B cell (primary cell): ENCODE data around the gene SPACA9. TPM values are rescaled to one million over a fixed set of nuclear protein-coding genes. Genes with fewer than 3 reads are reported as not detected.

Experiments
- ATAC-seq: fragments of 200-7000 bp; cut with Tn5 transposase; one replicate; pipeline ENCODE4 v1.10.0; 2021; ENCODE audit warnings: low read depth, mild to moderate bottlenecking, moderate number of reproducible peaks, moderate library complexity
- CTCF ChIA-PET: fragments of 350-600 bp; sonication (Branson Sonifier 250); formaldehyde crosslinking; loops from one replicate; lab custom pipeline; 2021; ENCODE audit warnings: antibody characterized with exemption, inconsistent platforms; lab: Charles Lee
- POLR2A ChIA-PET: fragments of 350-600 bp; sonication (Branson Sonifier 250); formaldehyde crosslinking; loops from one replicate; lab custom pipeline; 2021; ENCODE audit warnings: antibody characterized with exemption; lab: Charles Lee
- DNase-seq: peaks from one replicate; pipeline ENCODE4 v3.0.0; 2013
- H2AFZ ChIP-seq: 2 replicates; pipeline ENCODE4 v1.6.1; 2012; ENCODE audit warnings: mild to moderate bottlenecking, low read depth, low read length; ENCODE audit not compliant: insufficient read depth, poor library complexity, severe bottlenecking
- H3K27ac ChIP-seq, 2 donors: 1 replicate in 1 of 2; 2 replicates in 1 of 2; pipeline ENCODE4 v1.5.1; 2012 to 2013; ENCODE audit warnings: low read length in 2 of 2, mild to moderate bottlenecking in 2 of 2, moderate library complexity in 1 of 2
- H3K27me3 ChIP-seq, 4 experiments: fragments of 200-600 bp in 1 of 4; sonication (generic) in 1 of 4; replicated peaks in 1 of 4; 1 replicate in 2 of 4; 2 replicates in 2 of 4; pipeline versions ENCODE4 v1.6.1 to v1.7.0; 2013 to 2016; ENCODE audit warnings: low read length in 3 of 4, mild to moderate bottlenecking in 2 of 4, mixed read lengths in 1 of 4, moderate library complexity in 1 of 4; ENCODE audit not compliant: insufficient read depth in 4 of 4, control insufficient read depth in 3 of 4; ENCODE audit errors: control extremely low read depth in 1 of 4
- H3K36me3 ChIP-seq, 2 experiments: replicated peaks in 1 of 2; 1 replicate in 1 of 2; 2 replicates in 1 of 2; pipeline versions ENCODE4 v1.6.1 to v1.7.1; 2013; ENCODE audit warnings: low read length in 1 of 2; ENCODE audit not compliant: insufficient read depth in 2 of 2, control insufficient read depth in 1 of 2; ENCODE audit errors: control extremely low read depth in 1 of 2, extremely low read depth in 1 of 2
- H3K4me1 ChIP-seq, 2 donors: fragments of 200-600 bp in 1 of 2; sonication (generic) in 1 of 2; 1 replicate in 1 of 2; 2 replicates in 1 of 2; pipeline versions ENCODE4 v1.5.1 to v1.6.1; 2013 to 2017; ENCODE audit warnings: low read length in 2 of 2; ENCODE audit not compliant: control insufficient read depth in 2 of 2, insufficient read depth in 2 of 2
- H3K4me2 ChIP-seq: replicated peaks from 2 replicates; pipeline ENCODE3; 2012; ENCODE audit warnings: mild to moderate bottlenecking, low read depth, low read length; ENCODE audit not compliant: poor library complexity, severe bottlenecking
- H3K4me3 ChIP-seq, 5 experiments: fragments of 200-600 bp in 1 of 5; sonication (generic) in 1 of 5; 1 replicate in 3 of 5; 2 replicates in 2 of 5; pipeline versions ENCODE4 v1.5.1 to v1.7.0; 2011 to 2016; ENCODE audit warnings: low read length in 4 of 5, mild to moderate bottlenecking in 4 of 5, low read depth in 2 of 5, control low read depth in 1 of 5, moderate library complexity in 1 of 5; ENCODE audit not compliant: insufficient read depth in 1 of 5; ENCODE audit errors: control extremely low read depth in 1 of 5, extremely low read depth in 1 of 5
- H3K79me2 ChIP-seq: fragments of 200-600 bp; sonication (generic); one replicate; pipeline ENCODE4 v1.6.0; 2016; ENCODE audit warnings: low read length; ENCODE audit not compliant: control insufficient read depth, insufficient read depth
- H3K9ac ChIP-seq: fragments of 200-600 bp; sonication (generic); 2 replicates; pipeline ENCODE4 v1.6.1; 2017; ENCODE audit warnings: mild to moderate bottlenecking, low read length, moderate library complexity
- H3K9me3 ChIP-seq, 3 donors: one replicate each; pipeline versions ENCODE4 v1.6.1 to v1.7.1; 2013; ENCODE audit warnings: low read length in 2 of 3; ENCODE audit not compliant: control insufficient read depth in 2 of 3, insufficient read depth in 1 of 3; ENCODE audit errors: control extremely low read depth in 1 of 3
- H4K20me1 ChIP-seq: 2 replicates; pipeline ENCODE4 v1.6.0; 2012; ENCODE audit warnings: mild to moderate bottlenecking, low read length; ENCODE audit not compliant: insufficient read depth, control insufficient read depth, poor library complexity, severe bottlenecking
- H3K27ac Mint-ChIP-seq: one replicate; pipeline ENCODE4 v1.8.0; 2021; ENCODE audit warnings: mixed read lengths
- H3K27me3 Mint-ChIP-seq: one replicate; pipeline ENCODE4 v1.8.0; 2021; ENCODE audit warnings: mixed read lengths
- H3K4me1 Mint-ChIP-seq: one replicate; pipeline ENCODE4 v1.8.0; 2021; ENCODE audit warnings: mixed read lengths
- H3K4me3 Mint-ChIP-seq: one replicate; pipeline ENCODE4 v1.8.0; 2021; ENCODE audit warnings: mixed read lengths
- H3K9me3 Mint-ChIP-seq: one replicate; pipeline ENCODE4 v1.8.0; 2022; ENCODE audit warnings: mixed read lengths; ENCODE audit not compliant: insufficient read depth
- CTCF ChIP-seq: fragments of 200-600 bp; IDR thresholded peaks from one replicate; pipeline ENCODE4 v1.8.0; 2022; ENCODE audit warnings: antibody characterized with exemption, mild to moderate bottlenecking
- EZH2 ChIP-seq: IDR thresholded peaks from 2 replicates; pipeline ENCODE4 v1.6.1; 2012; ENCODE audit warnings: borderline replicate concordance, low read depth, mild to moderate bottlenecking, moderate library complexity, low read length; ENCODE audit not compliant: insufficient read depth, poor library complexity, severe bottlenecking
- WGBS: methylation state at CpG from one replicate; pipeline ENCODE4 v1.1.5; 2013; ENCODE audit warnings: missing lambda C conversion rate; ENCODE audit not compliant: insufficient coverage; 5-methylcytosine and 5-hydroxymethylcytosine counted together
- intact Hi-C: fragments of 100-400 bp; cut with micrococcal nuclease; formaldehyde crosslinking; loops from one replicate; pipeline ENCODE4 v1.10.0; 2022
- polyA plus RNA-seq: library from polyadenylated mRNA; depleted of rRNA; stranded (reverse); fragments of >200 nt; gene quantifications from 2 replicates; pipeline ENCODE4 v1.2.3, GENCODE V29; 2012
- total RNA-seq, 2 donors: library from RNA; stranded (reverse); fragments of 120-200 nt in 1 of 2; gene quantifications; 1 replicate in 1 of 2; 2 replicates in 1 of 2; pipeline versions ENCODE4 v1.2.3 to v1.2.4, GENCODE V29; 2013 to 2022

The SPACA9 gene
- total and polyA plus RNA-seq, 2 donors (not counting 1 experiment from before 2014, with no cell fraction given) = 2.8 to 4.5 TPM

GRCh38 chr9:132896906-132897305 lies 18.2 kb downstream of the SPACA9 start:
- Mint-ChIP-seq H3K4me1 (peaks cover 6% of the 10 kb centered on the region), H3K27ac (no peak overlapping the region), H3K4me3 (no peak overlapping the region), H3K9me3 (no peaks in the 10 kb centered on the region), H3K27me3 (no peaks in the 10 kb centered on the region)
- H4K20me1 ChIP-seq = no peaks in the 10 kb centered on the region
- no peaks in the 10 kb centered on the region for H3K79me2 ChIP-seq
- intact Hi-C loops = no loop called here
- no peaks in the 10 kb centered on the region for H3K9me3 ChIP-seq
- H3K27ac ChIP-seq = no peak overlapping the region
- ChIA-PET POLR2A (interaction anchor here (0.6 to 0.7 kb wide), 2 partner anchors 40 to 564 kb away, joined by 5 read pairs; no protein-coding TSS in a partner anchor), CTCF (interaction anchor here (1.6 kb wide), 1 partner anchor 48 kb away, joined by 4 read pairs; no protein-coding TSS in a partner anchor)
- H3K9ac ChIP-seq = no peak overlapping the region
- H3K4me2 ChIP-seq = no peak overlapping the region
- H3K27me3 ChIP-seq = no peaks in the 10 kb centered on the region
- 96% methylated on average over 6 of the region's 6 CpGs for WGBS
- H3K4me1 ChIP-seq = peaks cover 0 to 5% of the 10 kb centered on the region in 2 donors
- DNase-seq = no peak
- peaks cover 5 to 64% of the 10 kb centered on the region in 2 experiments for H3K36me3 ChIP-seq
- TF ChIP-seq CTCF (no peak), EZH2 (no peak)
- no peak overlapping the region for H3K4me3 ChIP-seq
- ATAC-seq = no peak
- H2AFZ ChIP-seq = no peak overlapping the region

GRCh38 chr9:132898051-132898450 lies 19.4 kb downstream of the SPACA9 start:
- Histone ChIP-seq H2AFZ (no peak overlapping the region), H3K4me2 (no peak overlapping the region), H3K4me3 (no peak overlapping the region), H3K27me3 (no peaks in the 10 kb centered on the region), H3K9ac (no peak overlapping the region), H3K79me2 (no peaks in the 10 kb centered on the region), H3K4me1 (peaks cover 0 to 5% of the 10 kb centered on the region in 2 donors), H3K27ac (no peak overlapping the region), H3K36me3 (peaks cover 5 to 70% of the 10 kb centered on the region in 2 experiments), H3K9me3 (no peaks in the 10 kb centered on the region), H4K20me1 (no peaks in the 10 kb centered on the region)
- 100% methylated on average over 3 of the region's 7 CpGs for WGBS
- Mint-ChIP-seq H3K4me1 (peaks cover 10% of the 10 kb centered on the region), H3K27me3 (no peaks in the 10 kb centered on the region), H3K4me3 (no peak overlapping the region), H3K27ac (no peak overlapping the region), H3K9me3 (no peaks in the 10 kb centered on the region)
- no peak for ATAC-seq
- POLR2A ChIA-PET = no interaction called here
- no peak for DNase-seq
- TF ChIP-seq CTCF (no peak), EZH2 (no peak)
- intact Hi-C loops = no loop called here
- CTCF ChIA-PET = interaction anchor here (0.6 to 1.6 kb wide), 3 partner anchors 37 to 124 kb away, joined by 3 to 4 read pairs (median 4); no protein-coding TSS in a partner anchor
